ENCODE data around the gene TBC1D22A. TPM values are rescaled to one million over a fixed set of nuclear protein-coding genes. Genes with fewer than 3 reads are reported as not detected.

TBC1D22A gene
- total RNA-seq, 1 donor from 2014 or later, result 10.6 TPM

DNA sequence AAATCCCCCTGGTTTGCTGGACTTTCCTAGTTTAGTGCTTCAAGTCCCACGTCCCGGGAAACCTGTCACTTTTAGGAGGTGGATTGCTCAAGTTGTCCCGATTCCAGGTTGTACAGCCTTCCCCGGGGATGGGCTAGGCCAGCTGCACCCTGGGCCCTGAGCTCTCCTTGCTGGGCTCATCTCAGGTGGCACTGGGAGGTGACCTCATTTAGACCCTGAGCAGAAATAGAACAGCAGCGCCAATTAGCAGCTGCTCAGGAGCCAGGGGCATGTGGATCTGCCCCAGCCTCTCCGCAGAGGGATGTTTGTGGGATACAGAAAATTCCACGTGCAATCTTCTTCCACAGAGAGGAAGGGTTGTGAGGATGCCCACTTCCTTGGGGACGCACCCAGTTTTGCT is 14.8 kb upstream of the TBC1D22A start:
- peaks cover 7% of the 10 kb centered on the region for H3K27me3 ChIP-seq
- H2AFZ ChIP-seq (replicated peaks), result no peak overlapping the region
- H3K27me3 Mint-ChIP-seq (ENCODE audit: insufficient read depth, low read depth), result peaks cover 4% of the 10 kb centered on the region
- DNase-seq (ENCODE audit: low spot score), result no peak
- no peaks in the 10 kb centered on the region for H3K36me3 ChIP-seq
- H3K27ac Mint-ChIP-seq, result no peak overlapping the region
- no peaks in the 10 kb centered on the region for H3F3A ChIP-seq (ENCODE audit: low read depth)
- no peaks in the 10 kb centered on the region for H3K36me3 Mint-ChIP-seq
- no peak overlapping the region for H3K4me3 Mint-ChIP-seq
- H3K4me1 Mint-ChIP-seq, result peaks cover 14% of the 10 kb centered on the region
- H3K9me3 Mint-ChIP-seq, result no peaks in the 10 kb centered on the region
- no peaks in the 10 kb centered on the region for H3K9me3 ChIP-seq (ENCODE audit: low read depth)
- H3K4me1 ChIP-seq, result no peaks in the 10 kb centered on the region
- H4K20me1 ChIP-seq (ENCODE audit: low read depth), result no peaks in the 10 kb centered on the region
- no peak for TF ChIP-seq EZH2 (IDR thresholded peaks at IDR 0.05)
- TF ChIP-seq EZH2phosphoT487 (IDR thresholded peaks at IDR 0.05), result no peak
- no peak for TF ChIP-seq CTCF (IDR thresholded peaks at IDR 0.05)
- no peak overlapping the region for H3K9ac ChIP-seq
- no peak overlapping the region for H3K27ac ChIP-seq
- no peak overlapping the region for H3K4me3 ChIP-seq
- no peaks in the 10 kb centered on the region for H3K79me2 ChIP-seq (ENCODE audit: low read depth)
- H3K4me2 ChIP-seq, result no peak overlapping the region

DNA sequence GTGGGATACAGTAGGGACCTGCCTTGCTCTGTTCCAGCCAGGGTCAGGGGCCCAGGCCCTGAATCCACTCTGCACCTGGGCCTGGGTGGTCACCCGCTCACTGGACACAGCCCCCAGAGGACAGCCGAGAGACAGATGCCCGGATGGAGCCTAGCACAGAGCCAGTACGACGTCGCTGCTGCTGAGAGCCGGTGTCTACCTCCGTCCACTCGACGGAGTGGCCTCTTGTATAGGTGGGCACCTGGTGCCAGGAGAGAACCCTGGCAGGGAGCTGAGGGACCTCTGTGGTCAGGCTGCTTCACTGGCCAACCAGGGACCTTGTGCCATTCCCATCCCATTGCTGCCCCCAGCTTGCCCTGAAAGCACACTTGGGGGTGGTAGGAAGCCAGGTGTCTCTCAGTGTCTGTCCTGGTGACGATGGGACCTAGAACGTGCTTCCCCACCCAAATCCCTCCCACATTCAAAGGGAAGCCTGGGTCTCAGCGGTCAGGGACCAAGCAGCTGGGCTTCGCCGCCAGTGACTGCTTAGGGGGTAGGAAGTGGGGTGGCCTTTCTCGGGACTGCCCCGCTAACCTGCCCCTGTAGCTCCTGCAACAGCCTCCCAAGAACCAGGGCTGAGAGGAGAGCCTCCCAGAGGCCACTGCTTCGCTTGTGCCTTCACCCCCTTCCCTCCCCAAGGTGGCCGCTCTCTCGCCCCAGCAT is 14.1 kb upstream of the TBC1D22A start:
- Mint-ChIP-seq H3K9me3 (no peaks in the 10 kb centered on the region), H3K4me1 (peaks cover 14% of the 10 kb centered on the region), H3K4me3 (no peak overlapping the region), H3K27me3 (ENCODE audit: insufficient read depth, low read depth) (peaks cover 4% of the 10 kb centered on the region), H3K27ac (no peak overlapping the region), H3K36me3 (no peaks in the 10 kb centered on the region)
- H3K36me3 ChIP-seq, result no peaks in the 10 kb centered on the region
- H3K4me2 ChIP-seq, result no peak overlapping the region
- no peaks in the 10 kb centered on the region for H3F3A ChIP-seq (ENCODE audit: low read depth)
- no peaks in the 10 kb centered on the region for H3K4me1 ChIP-seq
- H3K79me2 ChIP-seq (ENCODE audit: low read depth), result no peaks in the 10 kb centered on the region
- H3K9me3 ChIP-seq (ENCODE audit: low read depth), result no peaks in the 10 kb centered on the region
- H2AFZ ChIP-seq (replicated peaks), result no peak overlapping the region
- H3K4me3 ChIP-seq, result no peak overlapping the region
- H3K27ac ChIP-seq, result no peak overlapping the region
- peaks cover 7% of the 10 kb centered on the region for H3K27me3 ChIP-seq
- TF ChIP-seq EZH2phosphoT487 (IDR thresholded peaks at IDR 0.05), result no peak
- TF ChIP-seq EZH2 (IDR thresholded peaks at IDR 0.05), result no peak
- TF ChIP-seq CTCF (IDR thresholded peaks at IDR 0.05), result no peak
- DNase-seq (ENCODE audit: low spot score), result no peak
- H3K9ac ChIP-seq, result no peak overlapping the region
- H4K20me1 ChIP-seq (ENCODE audit: low read depth), result no peaks in the 10 kb centered on the region

GRCh38 chr22:46748908-46749675 is 13.4 kb upstream of the TBC1D22A start:
- Mint-ChIP-seq H3K4me3 (no peak overlapping the region), H3K9me3 (no peaks in the 10 kb centered on the region), H3K27me3 (ENCODE audit: insufficient read depth, low read depth) (peaks cover 4% of the 10 kb centered on the region), H3K36me3 (no peaks in the 10 kb centered on the region), H3K4me1 (peaks cover 14% of the 10 kb centered on the region), H3K27ac (no peak overlapping the region)
- Histone ChIP-seq H3K36me3 (no peaks in the 10 kb centered on the region), H3K79me2 (ENCODE audit: low read depth) (no peaks in the 10 kb centered on the region), H3K4me1 (no peaks in the 10 kb centered on the region), H3K9ac (no peak overlapping the region), H3K4me3 (no peak overlapping the region), H3K4me2 (no peak overlapping the region), H3K27ac (no peak overlapping the region), H2AFZ (replicated peaks) (no peak overlapping the region), H4K20me1 (ENCODE audit: low read depth) (no peaks in the 10 kb centered on the region), H3K27me3 (peaks cover 7% of the 10 kb centered on the region), H3K9me3 (ENCODE audit: low read depth) (no peaks in the 10 kb centered on the region), H3F3A (ENCODE audit: low read depth) (no peaks in the 10 kb centered on the region)
- no peak for DNase-seq (ENCODE audit: low spot score)
- TF ChIP-seq CTCF (IDR thresholded peaks at IDR 0.05) (no peak), EZH2 (IDR thresholded peaks at IDR 0.05) (no peak), EZH2phosphoT487 (IDR thresholded peaks at IDR 0.05) (no peak)

Measured in neural progenitor cell (in vitro differentiated cells).